ENCODE measurements around the gene ANKRD40CL.

ANKRD40CL gene

GRCh38 chr17:50768346-50768761 lies 1.0 kb upstream of the ANKRD40CL start:
- Histone ChIP-seq H3K4me1 (ENCODE audit: control insufficient read depth, insufficient read depth, low read length) (peaks cover 4% of the 10 kb centered on the region), H3K9ac (ENCODE audit: low read depth, low read length) (no peak overlapping the region), H3K9me3 (ENCODE audit: control insufficient read depth, insufficient read depth, low read length) (no peaks in the 10 kb centered on the region), H3K27me3 (ENCODE audit: control insufficient read depth, insufficient read depth, low read length) (no peaks in the 10 kb centered on the region), H3K36me3 (ENCODE audit: control insufficient read depth, insufficient read depth, low read length) (no peaks in the 10 kb centered on the region), H3K4me3 (ENCODE audit: low read depth, low read length) (no peak overlapping the region)

DNA sequence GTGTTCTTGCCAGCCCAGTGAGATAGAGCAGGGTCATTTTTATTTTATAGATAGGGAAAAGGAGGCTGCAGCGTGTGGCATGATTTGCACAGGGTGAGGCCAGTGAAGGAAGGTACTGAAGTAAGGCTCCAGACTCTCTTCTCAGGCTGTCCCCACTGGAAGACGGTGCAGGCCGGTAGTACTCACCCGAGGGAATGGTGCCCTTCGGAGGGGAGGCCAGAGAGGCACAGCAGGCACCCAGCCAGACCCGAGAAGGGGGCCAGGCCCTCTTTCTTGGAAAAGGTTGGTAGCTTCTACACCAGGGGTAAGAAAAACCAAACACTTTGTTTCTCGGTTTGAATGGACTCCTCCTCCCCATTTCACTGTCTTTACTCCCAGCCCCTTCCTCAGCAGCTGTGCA lies 288 bp downstream of the ANKRD40CL start:
- no peaks in the 10 kb centered on the region for H3K27me3 ChIP-seq (ENCODE audit: control insufficient read depth, insufficient read depth, low read length)
- H3K36me3 ChIP-seq (ENCODE audit: control insufficient read depth, insufficient read depth, low read length): no peaks in the 10 kb centered on the region
- H3K4me1 ChIP-seq (ENCODE audit: control insufficient read depth, insufficient read depth, low read length): peaks cover 4% of the 10 kb centered on the region
- H3K9ac ChIP-seq (ENCODE audit: low read depth, low read length): no peak overlapping the region
- no peak overlapping the region for H3K4me3 ChIP-seq (ENCODE audit: low read depth, low read length)
- H3K9me3 ChIP-seq (ENCODE audit: control insufficient read depth, insufficient read depth, low read length): no peaks in the 10 kb centered on the region

- H3K9me3 ChIP-seq (ENCODE audit: control insufficient read depth, insufficient read depth, low read length): no peaks in the 10 kb centered on the region
- no peaks in the 10 kb centered on the region for H3K27me3 ChIP-seq (ENCODE audit: control insufficient read depth, insufficient read depth, low read length)
- no peak overlapping the region for H3K4me3 ChIP-seq (ENCODE audit: low read depth, low read length)
- no peak overlapping the region for H3K9ac ChIP-seq (ENCODE audit: low read depth, low read length)
- peaks cover 2% of the 10 kb centered on the region for H3K4me1 ChIP-seq (ENCODE audit: control insufficient read depth, insufficient read depth, low read length)
- no peaks in the 10 kb centered on the region for H3K36me3 ChIP-seq (ENCODE audit: control insufficient read depth, insufficient read depth, low read length)
These were observed 895 bp downstream of the ANKRD40CL start for GRCh38 chr17:50766222-50767023.

DNA sequence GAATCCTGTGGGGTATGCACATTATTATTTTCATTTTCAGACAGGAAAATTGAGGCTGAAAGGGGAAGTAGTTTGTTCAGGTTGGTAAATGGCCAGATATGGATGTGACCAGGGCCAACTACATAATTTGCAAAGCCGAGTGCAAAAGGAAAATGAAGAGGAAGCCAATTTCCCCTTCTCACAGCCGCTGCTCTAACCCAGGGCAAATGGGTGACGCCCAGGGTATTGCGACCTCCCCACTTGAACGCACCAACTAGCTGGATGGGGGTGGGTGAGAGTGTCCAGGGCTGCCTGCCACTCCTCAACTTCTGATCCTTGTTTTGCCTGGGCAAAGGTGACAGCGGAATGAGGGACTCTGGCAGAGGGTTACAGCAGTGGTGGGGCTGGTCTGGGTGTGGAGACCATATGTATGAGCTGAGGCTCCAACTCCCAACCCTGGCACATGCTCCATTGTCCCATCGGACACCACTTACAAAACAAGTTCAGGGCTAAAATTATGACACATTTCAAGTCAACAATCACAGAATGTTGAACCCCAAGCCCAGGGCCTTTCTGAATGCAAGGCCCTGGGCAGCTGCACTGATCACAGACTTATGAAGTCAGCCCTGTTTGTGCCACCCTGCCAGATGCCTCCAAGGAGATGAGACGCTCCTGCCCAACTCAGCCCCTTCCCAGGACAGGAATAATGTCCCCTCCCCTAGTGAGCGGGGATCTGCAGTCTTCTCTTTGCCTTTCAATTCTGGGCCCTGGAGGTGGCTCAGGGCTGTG lies 1.7 kb downstream of the ANKRD40CL start:
- Histone ChIP-seq H3K4me1 (ENCODE audit: control insufficient read depth, insufficient read depth, low read length) (peaks cover 2% of the 10 kb centered on the region), H3K9me3 (ENCODE audit: control insufficient read depth, insufficient read depth, low read length) (no peaks in the 10 kb centered on the region), H3K9ac (ENCODE audit: low read depth, low read length) (no peak overlapping the region), H3K36me3 (ENCODE audit: control insufficient read depth, insufficient read depth, low read length) (no peaks in the 10 kb centered on the region), H3K27me3 (ENCODE audit: control insufficient read depth, insufficient read depth, low read length) (no peaks in the 10 kb centered on the region), H3K4me3 (ENCODE audit: low read depth, low read length) (no peak overlapping the region)

- Histone ChIP-seq H3K4me1 (ENCODE audit: control insufficient read depth, insufficient read depth, low read length) (peaks cover 2% of the 10 kb centered on the region), H3K36me3 (ENCODE audit: control insufficient read depth, insufficient read depth, low read length) (no peaks in the 10 kb centered on the region), H3K27me3 (ENCODE audit: control insufficient read depth, insufficient read depth, low read length) (no peaks in the 10 kb centered on the region), H3K9me3 (ENCODE audit: control insufficient read depth, insufficient read depth, low read length) (no peaks in the 10 kb centered on the region), H3K4me3 (ENCODE audit: low read depth, low read length) (no peak overlapping the region), H3K9ac (ENCODE audit: low read depth, low read length) (no peak overlapping the region)
These were observed 2.6 kb downstream of the ANKRD40CL start for GRCh38 chr17:50764734-50765149.

- Histone ChIP-seq H3K4me1 (ENCODE audit: control insufficient read depth, insufficient read depth, low read length) (peaks cover 2% of the 10 kb centered on the region), H3K9me3 (ENCODE audit: control insufficient read depth, insufficient read depth, low read length) (no peaks in the 10 kb centered on the region), H3K36me3 (ENCODE audit: control insufficient read depth, insufficient read depth, low read length) (no peaks in the 10 kb centered on the region), H3K9ac (ENCODE audit: low read depth, low read length) (no peak overlapping the region), H3K27me3 (ENCODE audit: control insufficient read depth, insufficient read depth, low read length) (no peaks in the 10 kb centered on the region), H3K4me3 (ENCODE audit: low read depth, low read length) (no peak overlapping the region)
These were observed 3.4 kb downstream of the ANKRD40CL start for GRCh38 chr17:50763716-50764475.

- Histone ChIP-seq H3K36me3 (ENCODE audit: control insufficient read depth, insufficient read depth, low read length) (no peaks in the 10 kb centered on the region), H3K9me3 (ENCODE audit: control insufficient read depth, insufficient read depth, low read length) (no peaks in the 10 kb centered on the region), H3K4me1 (ENCODE audit: control insufficient read depth, insufficient read depth, low read length) (no peaks in the 10 kb centered on the region), H3K9ac (ENCODE audit: low read depth, low read length) (no peak overlapping the region), H3K27me3 (ENCODE audit: control insufficient read depth, insufficient read depth, low read length) (no peaks in the 10 kb centered on the region), H3K4me3 (ENCODE audit: low read depth, low read length) (no peak overlapping the region)
These were observed 5.1 kb downstream of the ANKRD40CL start for GRCh38 chr17:50762177-50762576.

DNA sequence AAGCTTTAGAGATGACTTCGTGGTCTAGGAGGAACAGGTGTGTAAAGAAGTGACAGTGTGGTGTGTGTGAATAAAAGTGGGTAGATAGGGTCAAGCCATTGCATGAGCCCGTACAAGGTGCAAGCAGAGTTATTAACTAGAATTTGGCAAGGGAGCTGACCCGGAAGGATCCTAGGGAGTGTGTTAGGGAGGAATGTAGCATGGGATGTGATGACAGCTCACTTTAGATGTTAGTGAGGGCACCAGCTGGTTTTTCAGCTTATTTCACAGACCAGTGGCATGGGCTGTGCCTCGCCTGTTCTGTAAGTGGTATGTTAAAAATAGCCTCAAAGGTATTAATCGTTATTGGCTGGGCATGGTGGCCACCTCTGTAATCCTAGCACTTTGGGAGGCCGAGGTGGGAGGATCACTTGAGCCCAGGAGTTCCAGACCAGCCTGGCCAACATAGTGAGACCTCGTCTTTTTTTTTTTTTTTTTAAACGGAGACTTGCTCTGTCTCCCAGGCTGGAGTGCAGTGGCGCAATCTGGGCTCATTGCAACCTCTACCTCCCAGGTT lies 8.3 kb downstream of the ANKRD40CL start:
- H3K4me3 ChIP-seq (ENCODE audit: low read depth, low read length): no peak overlapping the region
- no peaks in the 10 kb centered on the region for H3K9me3 ChIP-seq (ENCODE audit: control insufficient read depth, insufficient read depth, low read length)
- no peaks in the 10 kb centered on the region for H3K36me3 ChIP-seq (ENCODE audit: control insufficient read depth, insufficient read depth, low read length)
- no peaks in the 10 kb centered on the region for H3K27me3 ChIP-seq (ENCODE audit: control insufficient read depth, insufficient read depth, low read length)
- no peak overlapping the region for H3K9ac ChIP-seq (ENCODE audit: low read depth, low read length)
- no peaks in the 10 kb centered on the region for H3K4me1 ChIP-seq (ENCODE audit: control insufficient read depth, insufficient read depth, low read length)

DNA sequence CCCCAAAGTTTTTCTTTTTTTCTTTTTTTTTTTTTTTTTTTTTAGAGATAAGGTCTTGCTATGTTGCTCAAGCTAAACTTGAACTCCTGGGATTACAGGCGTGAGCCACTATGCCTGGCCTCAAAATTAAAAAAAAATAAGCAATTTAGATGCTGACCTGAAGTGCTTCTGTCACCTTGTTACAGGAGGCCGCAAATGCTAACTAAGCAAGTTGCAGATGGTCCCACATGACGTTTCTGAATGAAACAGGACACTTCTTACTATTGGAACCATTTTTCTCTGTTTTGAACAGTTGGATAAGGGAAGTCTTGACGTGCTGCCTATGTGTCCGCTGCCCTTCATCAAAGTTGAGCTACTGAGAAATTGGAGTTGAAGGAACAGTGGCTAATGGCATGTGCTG lies 8.8 kb downstream of the ANKRD40CL start:
- H3K27me3 ChIP-seq (ENCODE audit: control insufficient read depth, insufficient read depth, low read length): no peaks in the 10 kb centered on the region
- no peak overlapping the region for H3K4me3 ChIP-seq (ENCODE audit: low read depth, low read length)
- H3K9ac ChIP-seq (ENCODE audit: low read depth, low read length): no peak overlapping the region
- no peaks in the 10 kb centered on the region for H3K9me3 ChIP-seq (ENCODE audit: control insufficient read depth, insufficient read depth, low read length)
- no peaks in the 10 kb centered on the region for H3K4me1 ChIP-seq (ENCODE audit: control insufficient read depth, insufficient read depth, low read length)
- no peaks in the 10 kb centered on the region for H3K36me3 ChIP-seq (ENCODE audit: control insufficient read depth, insufficient read depth, low read length)

- H3K36me3 ChIP-seq (ENCODE audit: control insufficient read depth, insufficient read depth, low read length): peaks cover 9% of the 10 kb centered on the region
- no peaks in the 10 kb centered on the region for H3K27me3 ChIP-seq (ENCODE audit: control insufficient read depth, insufficient read depth, low read length)
- H3K4me3 ChIP-seq (ENCODE audit: low read depth, low read length): no peak overlapping the region
- no peak overlapping the region for H3K9ac ChIP-seq (ENCODE audit: low read depth, low read length)
- H3K9me3 ChIP-seq (ENCODE audit: control insufficient read depth, insufficient read depth, low read length): no peaks in the 10 kb centered on the region
- no peaks in the 10 kb centered on the region for H3K4me1 ChIP-seq (ENCODE audit: control insufficient read depth, insufficient read depth, low read length)
These were observed 12.8 kb downstream of the ANKRD40CL start for GRCh38 chr17:50754521-50754920.

DNA sequence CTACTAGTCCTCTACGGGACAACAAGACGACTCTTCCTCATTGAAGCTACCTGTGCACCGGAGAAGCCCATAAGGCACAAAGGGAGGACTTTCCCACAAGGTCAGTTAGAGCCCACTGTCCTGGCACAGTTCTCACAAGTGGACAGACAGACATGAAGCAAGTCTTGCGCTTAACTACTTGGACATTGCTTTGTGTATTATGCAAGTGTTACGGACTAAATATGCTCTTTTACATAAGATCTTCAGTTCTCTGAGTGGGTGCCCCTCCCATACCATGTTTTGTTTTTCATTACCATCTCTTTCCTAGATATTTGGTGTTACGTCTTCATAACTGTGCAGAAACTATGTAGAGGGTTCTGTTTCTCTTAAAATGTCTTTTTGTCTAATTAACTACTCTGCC lies 18.1 kb downstream of the ANKRD40CL start:
- no peak overlapping the region for H3K9ac ChIP-seq (ENCODE audit: low read depth, low read length)
- no peaks in the 10 kb centered on the region for H3K9me3 ChIP-seq (ENCODE audit: control insufficient read depth, insufficient read depth, low read length)
- no peaks in the 10 kb centered on the region for H3K4me1 ChIP-seq (ENCODE audit: control insufficient read depth, insufficient read depth, low read length)
- peaks cover 29% of the 10 kb centered on the region for H3K36me3 ChIP-seq (ENCODE audit: control insufficient read depth, insufficient read depth, low read length)
- no peak overlapping the region for H3K4me3 ChIP-seq (ENCODE audit: low read depth, low read length)
- H3K27me3 ChIP-seq (ENCODE audit: control insufficient read depth, insufficient read depth, low read length): no peaks in the 10 kb centered on the region
